ENCODE data around the gene ZNF480.
"Not testable (repeated sequence)": the region's sequence is repeated elsewhere in the genome, so short reads cannot be mapped to it uniquely, and the experiment has no call there.

The ZNF480 gene

GRCh38 chr19:52296773-52297600 is at the start of gene ZNF480:
TSS of gene ZNF480 (plus strand) at chr19:52297169. CDS start at chr19:52300413, 3,244 bp downstream.
- DNase-seq: peak; percentile 80 to 81

DNA sequence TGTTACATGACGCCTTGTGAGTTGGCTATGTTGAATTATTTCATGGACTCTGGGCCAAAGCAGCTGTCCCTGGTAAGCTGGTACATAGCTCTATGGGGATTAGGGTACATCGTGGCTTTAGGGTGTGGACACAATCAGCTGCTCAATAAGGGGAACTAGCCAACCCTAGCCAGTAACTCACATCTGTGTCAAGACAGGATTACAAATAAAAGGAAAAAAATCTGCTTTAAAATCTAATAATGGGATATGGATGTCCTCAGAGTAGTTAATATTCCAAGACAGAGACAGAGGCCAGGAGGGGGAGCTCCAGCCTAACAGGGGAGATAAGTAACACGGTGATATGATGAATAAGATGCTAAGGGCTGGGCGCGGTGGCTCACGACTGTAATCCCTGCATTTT is 48.7 kb upstream of the ZNF480 start:
- DNase-seq: peak in 1 of 2 donors; percentile 14

- no peak for DNase-seq
Measured at GRCh38 chr19:52258426-52258825, 38.5 kb upstream of the ZNF480 start.

DNA sequence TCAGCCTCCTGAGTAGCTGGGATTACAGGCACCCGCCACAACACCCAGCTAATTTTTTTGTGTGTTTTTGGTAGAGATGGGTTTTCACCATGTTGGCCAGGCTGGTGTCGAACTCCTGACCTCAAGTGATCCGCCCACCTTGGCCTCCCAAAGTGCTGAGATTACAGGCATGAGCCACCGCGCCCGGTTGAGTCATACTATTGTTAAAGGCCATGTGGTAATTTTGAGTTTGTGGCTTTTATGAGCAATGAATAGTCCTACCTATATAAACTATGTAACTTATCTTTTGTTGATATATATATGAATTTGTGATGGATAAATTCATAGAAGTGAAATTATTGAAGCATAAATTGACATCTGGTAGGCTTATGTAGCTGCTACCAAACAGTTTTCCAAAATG is 31.4 kb upstream of the ZNF480 start:
- DNase-seq: not testable (repeated sequence)

DNA sequence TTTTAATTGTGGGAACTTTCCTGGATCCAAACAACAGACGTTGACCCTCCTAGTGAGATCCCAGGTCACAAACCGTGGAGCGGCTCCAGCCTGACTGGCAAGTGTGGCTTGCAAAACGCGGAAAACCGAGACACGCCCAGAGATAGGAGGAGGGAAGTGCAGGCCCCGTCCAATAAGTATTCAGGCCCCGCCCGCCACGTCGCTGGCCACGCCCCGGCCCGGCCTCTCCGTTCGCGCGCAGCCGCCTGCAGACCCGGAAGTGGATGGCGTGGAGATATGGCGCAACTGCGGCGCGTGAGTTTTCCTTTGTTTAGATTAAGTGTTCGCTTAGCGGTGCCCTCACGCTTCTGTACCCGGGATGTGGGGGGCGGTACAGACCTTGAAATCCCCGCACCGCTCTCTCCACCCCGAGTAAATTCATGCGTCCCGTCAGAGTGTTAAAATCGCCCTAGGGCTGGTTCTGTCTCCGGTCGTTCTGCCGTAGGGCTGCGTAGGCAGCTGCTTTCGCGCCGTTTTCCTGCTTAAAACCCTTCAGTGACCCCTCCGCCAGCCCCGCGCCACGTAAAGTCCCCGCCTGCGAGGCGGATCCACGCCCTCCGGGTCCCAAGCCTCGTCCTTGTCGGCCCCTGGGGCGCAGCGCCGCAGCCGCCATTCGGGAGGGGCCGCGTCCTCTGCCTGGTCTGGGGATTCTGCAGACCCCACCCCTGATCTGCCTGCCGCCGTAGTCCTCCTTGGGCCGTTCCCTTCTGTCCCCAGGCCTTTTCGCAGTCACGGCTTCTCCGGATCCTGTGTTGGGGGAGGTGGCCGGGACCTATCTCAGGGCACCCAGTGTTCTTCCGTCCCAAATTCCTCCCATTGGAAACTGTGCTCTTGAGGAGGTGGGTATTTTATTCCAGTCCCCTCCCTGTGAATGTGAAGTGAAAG is 27.4 kb upstream of the ZNF480 start, which contains the start of gene ZNF766:
TSS of gene ZNF766 (plus strand) at position 250 of the 924 bp plus-strand sequence. CDS start at position 277, 27 bp downstream.
- DNase-seq: peak; percentile 92 to 95

DNA sequence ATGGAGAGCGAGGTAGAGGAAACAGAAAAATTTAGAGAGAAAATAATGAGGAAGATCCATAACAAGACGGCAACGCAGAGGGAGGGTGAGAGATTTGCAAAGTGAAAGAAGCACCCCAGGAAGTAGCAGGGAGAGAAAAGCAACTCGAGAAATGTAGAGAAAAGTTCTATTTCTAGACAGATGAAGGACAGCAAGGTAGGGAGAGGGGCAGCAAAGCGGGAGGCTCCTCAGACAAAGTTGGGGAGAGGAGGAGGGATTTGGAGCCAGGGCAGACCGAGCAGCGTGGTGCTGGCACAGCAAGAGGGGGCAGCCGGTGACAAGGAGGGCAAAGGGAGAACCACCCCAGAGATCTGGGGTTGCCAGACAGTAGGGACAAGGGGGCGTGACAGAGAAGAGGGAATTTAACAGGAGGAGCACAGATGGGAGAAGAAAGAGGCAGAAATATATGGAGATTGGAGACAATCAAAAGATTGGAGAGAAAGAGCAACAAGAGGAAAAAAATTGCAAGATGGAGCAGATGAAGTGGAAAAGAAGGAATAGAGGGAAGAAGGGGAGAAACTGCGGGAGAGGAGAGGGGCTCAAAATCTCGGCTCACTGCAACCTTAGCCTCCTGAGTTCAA is 26.6 kb upstream of the ZNF480 start:
- DNase-seq: no peak

DNA sequence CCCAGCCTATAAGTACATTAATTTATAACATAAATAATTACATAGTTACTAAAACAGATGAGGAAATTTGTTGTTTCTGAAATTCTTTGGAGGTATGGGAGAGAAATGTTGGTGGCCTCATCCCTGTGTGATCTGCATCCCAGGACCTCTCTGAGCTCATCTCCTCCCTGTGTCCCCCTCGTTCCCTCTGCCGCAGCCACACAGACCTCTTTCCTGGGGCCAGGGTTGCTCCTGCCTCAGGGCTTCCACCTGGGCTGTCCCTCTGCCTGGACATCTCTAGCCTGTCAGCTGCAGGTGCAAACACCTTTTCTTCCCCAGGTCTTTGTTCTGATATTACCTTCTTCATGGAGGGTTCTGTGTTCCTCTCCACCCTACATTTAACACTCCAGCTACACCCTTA is 23.7 kb upstream of the ZNF480 start:
- DNase-seq: no peak

GRCh38 chr19:52274191-52274590 is 22.8 kb upstream of the ZNF480 start:
- DNase-seq: no peak

DNA sequence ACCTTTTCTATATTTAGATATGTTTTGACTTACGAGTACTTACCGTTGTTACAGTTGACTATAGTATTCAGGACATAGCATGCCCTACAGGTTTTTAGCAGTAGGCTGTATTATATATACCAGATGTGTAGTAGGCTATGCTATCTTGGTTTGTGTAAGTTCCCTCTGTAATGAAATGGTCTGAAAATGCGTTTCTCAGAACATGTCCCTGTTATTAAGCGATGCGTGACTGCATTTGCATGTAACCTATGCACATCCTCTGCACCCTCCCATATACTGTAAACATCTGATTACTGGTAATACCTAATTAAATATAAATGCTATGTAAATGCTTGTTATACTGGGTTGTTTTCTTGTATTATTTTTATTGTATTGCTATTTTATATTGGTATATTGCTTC is 21.0 kb upstream of the ZNF480 start:
- DNase-seq: no peak

DNA sequence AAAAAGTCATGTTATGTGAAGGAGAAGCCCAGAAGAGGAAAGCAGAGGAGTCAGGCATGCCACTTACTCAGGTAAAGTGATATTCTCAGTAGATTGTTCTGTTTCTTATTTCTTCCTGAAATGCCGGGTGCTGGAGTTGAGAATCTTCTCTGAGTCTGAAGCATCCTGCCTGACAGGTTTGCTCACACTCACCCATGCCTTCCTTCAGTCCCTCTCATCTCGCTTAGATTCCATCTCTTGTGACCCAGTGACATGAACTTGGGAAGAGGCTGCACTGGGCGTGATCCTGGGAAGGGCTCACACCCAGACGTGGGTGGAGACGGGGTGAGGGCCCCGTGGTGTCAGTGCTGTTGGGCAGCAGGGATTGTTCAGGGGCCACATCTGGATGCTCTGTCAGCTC is 19.5 kb upstream of the ZNF480 start:
- DNase-seq: no peak

DNA sequence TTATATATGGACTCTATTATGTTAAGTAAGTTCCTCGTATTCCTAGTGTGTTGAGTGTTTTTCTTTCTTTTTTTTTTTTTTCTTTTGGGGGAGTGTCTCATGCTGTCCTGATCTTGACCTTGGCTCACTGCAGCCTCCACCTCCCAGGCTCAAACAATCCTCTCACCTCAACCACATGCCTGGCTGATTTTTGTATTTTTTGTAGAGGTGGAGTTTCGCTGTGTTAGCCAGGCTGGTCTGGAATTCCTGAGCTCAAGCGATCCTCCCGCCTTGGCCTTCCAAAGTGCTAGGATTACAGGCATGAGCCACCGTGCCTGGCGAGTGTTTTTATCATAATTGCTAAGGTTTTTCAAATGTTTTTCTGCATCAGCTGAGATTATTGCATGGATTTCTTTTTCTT is 10.7 kb upstream of the ZNF480 start:
- no peak for DNase-seq

GRCh38 chr19:52291781-52292180 is 5.2 kb upstream of the ZNF480 start:
- DNase-seq: no peak

GRCh38 chr19:52292946-52293345 is 4.0 kb upstream of the ZNF480 start:
- not testable (repeated sequence) for DNase-seq

DNA sequence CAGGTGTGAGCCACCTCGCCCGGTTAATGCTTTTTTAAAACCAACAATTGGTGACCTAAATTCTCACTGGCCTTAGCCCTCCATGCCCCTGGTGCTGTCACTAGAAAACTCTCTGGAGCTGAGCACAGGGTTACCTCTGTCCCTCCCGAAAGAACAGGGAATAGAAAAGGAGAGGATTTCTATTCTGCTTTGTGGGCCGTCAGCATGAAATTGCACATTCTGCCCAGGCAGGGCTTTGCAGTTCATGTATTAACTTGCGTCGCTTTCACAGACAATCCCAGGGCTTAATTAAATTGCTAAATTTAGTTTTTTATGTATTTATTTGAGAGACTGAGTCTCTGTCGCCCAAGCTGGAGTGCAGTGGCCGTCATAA is 583 bp upstream of the ZNF480 start:
- DNase-seq: no peak

GRCh38 chr19:52297601-52298364 is 814 bp downstream of the ZNF480 start:
- DNase-seq: no peak

DNA sequence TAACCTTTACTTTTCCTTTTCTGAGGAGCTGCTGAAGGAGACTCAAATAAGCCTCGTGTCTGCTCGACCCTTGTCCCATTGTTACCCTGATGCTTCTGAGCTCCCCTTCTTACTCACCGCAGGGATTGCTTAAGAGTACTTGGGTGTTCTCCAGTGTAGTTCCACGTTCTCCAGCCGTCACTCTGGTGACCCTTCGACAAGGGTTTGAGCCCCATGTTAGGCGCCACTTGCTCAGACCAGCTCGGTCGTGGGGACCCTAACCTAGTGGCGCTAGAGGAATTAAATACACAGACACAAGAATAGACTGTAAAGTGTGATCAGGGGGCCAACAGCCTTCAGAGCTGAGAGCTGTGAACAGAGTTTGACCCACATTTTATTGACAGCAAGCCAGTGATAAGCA is 10.3 kb downstream of the ZNF480 start:
- no peak for DNase-seq

DNA sequence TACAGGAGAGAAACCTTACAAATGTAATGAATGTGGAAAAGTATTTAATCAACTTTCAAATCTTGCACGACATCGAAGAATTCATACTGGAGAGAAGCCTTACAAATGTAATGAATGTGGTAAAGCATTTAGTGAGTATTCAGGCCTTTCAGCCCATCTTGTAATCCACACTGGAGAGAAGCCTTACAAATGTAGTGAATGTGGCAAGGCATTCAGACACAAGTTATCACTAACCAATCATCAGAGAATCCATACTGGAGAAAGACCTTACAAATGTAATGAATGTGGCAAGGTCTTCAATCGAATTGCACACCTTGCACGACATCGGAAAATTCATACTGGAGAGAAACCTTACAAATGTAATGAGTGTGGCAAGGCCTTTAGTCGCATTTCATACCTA is 25.5 kb downstream of the ZNF480 start:
- DNase-seq: no peak

DNA sequence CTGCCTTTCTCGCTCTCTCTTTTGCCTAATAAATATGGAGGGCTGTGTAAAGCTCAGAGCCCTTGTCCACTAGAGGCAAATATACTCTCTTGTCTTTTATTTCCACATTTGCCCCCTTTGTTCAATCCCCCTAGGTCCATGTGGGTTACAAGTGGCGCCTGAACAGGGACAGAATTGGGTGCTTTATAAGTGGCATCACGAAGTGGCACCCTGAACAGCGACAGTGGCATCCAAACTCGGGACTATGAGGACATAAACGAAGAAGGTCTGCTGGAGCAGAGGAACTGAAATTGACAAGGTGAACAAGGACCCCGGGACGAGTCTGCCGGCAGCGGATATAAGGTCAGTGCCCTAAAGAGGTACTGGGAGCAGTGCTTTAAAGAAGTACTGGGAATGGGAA is 34.8 kb downstream of the ZNF480 start:
- no peak for DNase-seq

GRCh38 chr19:52335768-52336116 is 38.8 kb downstream of the ZNF480 start:
- no peak for DNase-seq

- peak; percentile 79 to 86 for DNase-seq
Measured at GRCh38 chr19:52336117-52336790, 39.3 kb downstream of the ZNF480 start, which contains the start of gene ZNF610. TSS of gene ZNF610 (plus strand) at chr19:52336243. CDS start at chr19:52349173, 12,930 bp downstream.

- no peak for DNase-seq
Measured at GRCh38 chr19:52336791-52337381, 39.9 kb downstream of the ZNF480 start.

Measured in hippocampal formation (tissue), 2 donors.